SK-N-SH (cell line): ENCODE results near the gene NDUFB4. TPM values are rescaled to one million over a fixed set of nuclear protein-coding genes. Genes with fewer than 3 reads are reported as not detected.

Experiments
- CTCF ChIA-PET: fragments of 300-600, 350-600 bp; formaldehyde crosslinking; extraction: SDS; loops from one replicate; lab custom pipeline; 2021; lab: Yijun Ruan, JAX
- POLR2A ChIA-PET: fragments of 350-600 bp; sonication (Branson Sonifier 250); formaldehyde crosslinking; extraction: SDS; loops from one replicate; lab custom pipeline; 2020; ENCODE audit warnings: antibody characterized with exemption, inconsistent platforms; lab: Yijun Ruan, JAX
- DNase-seq: peaks from one replicate; pipeline ENCODE4 v3.0.0; 2012
- H2AFZ ChIP-seq: fragments of 200-600 bp; sonication (generic); 2 replicates; pipeline ENCODE4 v1.8.1; 2016; ENCODE audit warnings: antibody characterized with exemption, mild to moderate bottlenecking, low read depth
- H3F3A ChIP-seq: fragments of 200-600 bp; sonication (generic); replicated peaks from 2 replicates; pipeline ENCODE3; 2016; ENCODE audit warnings: antibody characterized with exemption, mild to moderate bottlenecking; ENCODE audit not compliant: insufficient read depth
- H3K27ac ChIP-seq, 2 experiments: fragments of 200-500 bp in 1 of 2; fragments of 200-600 bp in 1 of 2; sonication (Bioruptor generic) in 1 of 2; sonication (generic), shearing (Covaris generic) in 1 of 2; 2 replicates each; pipeline versions ENCODE4 v1.5.1 to v1.6.1; 2014 to 2016; ENCODE audit warnings: low read depth in 2 of 2, inconsistent platforms in 1 of 2, low read length in 1 of 2, mild to moderate bottlenecking in 1 of 2, mixed read lengths in 1 of 2
- H3K27me3 ChIP-seq: fragments of 200-600 bp; sonication (generic), shearing (Covaris generic); 2 replicates; pipeline ENCODE4 v1.6.1; 2016; ENCODE audit warnings: mixed run types; ENCODE audit not compliant: insufficient read depth
- H3K36me3 ChIP-seq, 2 experiments: fragments of 200-500 bp in 1 of 2; fragments of 200-600 bp in 1 of 2; sonication (Bioruptor generic) in 1 of 2; sonication (generic) in 1 of 2; replicated peaks in 1 of 2; 2 replicates each; pipeline versions ENCODE3 to v1.5.1; 2014 to 2016; ENCODE audit warnings: low read length in 1 of 2, mild to moderate bottlenecking in 1 of 2; ENCODE audit not compliant: insufficient read depth in 2 of 2, control insufficient read depth in 1 of 2
- H3K4me1 ChIP-seq, 2 experiments: fragments of 200-500 bp in 1 of 2; fragments of 200-600 bp in 1 of 2; sonication (Bioruptor generic) in 1 of 2; sonication (generic), shearing (Covaris generic) in 1 of 2; 2 replicates each; pipeline versions ENCODE4 v1.5.1 to v1.6.1; 2014 to 2016; ENCODE audit warnings: low read depth in 1 of 2, low read length in 1 of 2, mixed run types in 1 of 2; ENCODE audit not compliant: insufficient read depth in 2 of 2, control insufficient read depth in 1 of 2
- H3K4me2 ChIP-seq: fragments of 200-600 bp; sonication (generic), shearing (Covaris generic); 2 replicates; pipeline ENCODE4 v1.6.1; 2017; ENCODE audit warnings: mixed run types
- H3K4me3 ChIP-seq, 2 experiments: fragments of 200-500 bp in 1 of 2; fragments of 200-600 bp in 1 of 2; sonication (Bioruptor generic) in 1 of 2; sonication (generic), shearing (Covaris generic) in 1 of 2; 2 replicates each; pipeline versions ENCODE4 v1.5.1 to v1.8.1; 2014 to 2016; ENCODE audit warnings: low read depth in 2 of 2, inconsistent platforms in 1 of 2, low read length in 1 of 2, mild to moderate bottlenecking in 1 of 2, mixed read lengths in 1 of 2, moderate library complexity in 1 of 2
- H3K79me2 ChIP-seq: fragments of 200-600 bp; sonication (generic); 2 replicates; pipeline ENCODE4 v1.8.1; 2017; ENCODE audit warnings: mild to moderate bottlenecking; ENCODE audit not compliant: insufficient read depth
- H3K9ac ChIP-seq: fragments of 200-600 bp; sonication (generic); 2 replicates; pipeline ENCODE4 v1.6.1; 2017; ENCODE audit warnings: mixed run types
- H3K9me2 ChIP-seq: fragments of 200-600 bp; sonication (generic); 2 replicates; pipeline ENCODE4 v1.6.1; 2017; ENCODE audit warnings: mixed run types
- H3K9me3 ChIP-seq: fragments of 200-600 bp; sonication (generic); 2 replicates; pipeline ENCODE4 v1.6.1; 2017; ENCODE audit warnings: mixed run types, mild to moderate bottlenecking, moderate library complexity
- H4K20me1 ChIP-seq: fragments of 200-600 bp; sonication (generic); 2 replicates; pipeline ENCODE4 v1.6.1; 2017; ENCODE audit warnings: mild to moderate bottlenecking, mixed run types; ENCODE audit not compliant: insufficient read depth
- CHD2 ChIP-seq: fragments of 150-350 bp; IDR thresholded peaks from 2 replicates; pipeline ENCODE4 v1.6.1; 2018; ENCODE audit warnings: low read length; ENCODE audit not compliant: partially characterized antibody
- EP300 ChIP-seq, 2 experiments: IDR thresholded peaks; 2 replicates each; pipeline versions ENCODE4 v1.4.0 to v1.6.1; 2012; ENCODE audit warnings: borderline replicate concordance in 1 of 2, low read depth in 1 of 2, low read length in 1 of 2
- FOSL2 ChIP-seq: IDR thresholded peaks from 2 replicates; pipeline ENCODE4 v1.4.0; 2012; ENCODE audit warnings: low read depth, mild to moderate bottlenecking, moderate library complexity, borderline replicate concordance
- IRF3 ChIP-seq: fragments of 150-350 bp; IDR thresholded peaks from 2 replicates; pipeline ENCODE4 v1.6.1; 2016; ENCODE audit warnings: mild to moderate bottlenecking, low read depth, low read length
- NRF1 ChIP-seq: IDR thresholded peaks from 2 replicates; pipeline ENCODE4 v1.6.1; 2012; ENCODE audit warnings: low read depth, mild to moderate bottlenecking, low read length
- RCOR1 ChIP-seq: fragments of 150-350 bp; IDR thresholded peaks from 2 replicates; pipeline ENCODE4 v1.6.1; 2017; ENCODE audit warnings: antibody characterized with exemption, low read length
- RFX5 ChIP-seq: IDR thresholded peaks from 2 replicates; pipeline ENCODE4 v1.6.1; 2012; ENCODE audit warnings: mild to moderate bottlenecking, improper control_type of control experiment, low read length
- TAF1 ChIP-seq: IDR thresholded peaks from 2 replicates; pipeline ENCODE4 v1.6.1; 2012; ENCODE audit warnings: low read depth, mild to moderate bottlenecking, low read length, moderate library complexity, borderline replicate concordance
- TEAD4 ChIP-seq: IDR thresholded peaks from 2 replicates; pipeline ENCODE4 v1.4.0; 2012; ENCODE audit warnings: mild to moderate bottlenecking, borderline replicate concordance; ENCODE audit not compliant: insufficient read depth
- USF2 ChIP-seq: fragments of 150-350 bp; IDR thresholded peaks from 2 replicates; pipeline ENCODE4 v1.6.1; 2017; ENCODE audit warnings: antibody characterized with exemption, low read length, low read depth, borderline replicate concordance
- WGBS: methylation state at CpG from one replicate; pipeline ENCODE4 v1.1.6; 2017; ENCODE audit warnings: low lambda C conversion rate; 5-methylcytosine and 5-hydroxymethylcytosine counted together
- polyA plus RNA-seq, 3 experiments: library from polyadenylated mRNA; depleted of rRNA; stranded (reverse); fragments of >200 nt; gene quantifications; 2 replicates each; pipeline ENCODE4 v1.2.3, GENCODE V29; 2012
- TF ChIP-seq, protein P1 (sequence below): IDR thresholded peaks from 2 replicates; pipeline ENCODE4 v1.4.0; 2012; ENCODE audit warnings: low read depth, borderline replicate concordance

NDUFB4 gene
- polyA plus RNA-seq, 1 of the 3 experiments (the other 2 are of a cell fraction) = 332 TPM

DNA sequence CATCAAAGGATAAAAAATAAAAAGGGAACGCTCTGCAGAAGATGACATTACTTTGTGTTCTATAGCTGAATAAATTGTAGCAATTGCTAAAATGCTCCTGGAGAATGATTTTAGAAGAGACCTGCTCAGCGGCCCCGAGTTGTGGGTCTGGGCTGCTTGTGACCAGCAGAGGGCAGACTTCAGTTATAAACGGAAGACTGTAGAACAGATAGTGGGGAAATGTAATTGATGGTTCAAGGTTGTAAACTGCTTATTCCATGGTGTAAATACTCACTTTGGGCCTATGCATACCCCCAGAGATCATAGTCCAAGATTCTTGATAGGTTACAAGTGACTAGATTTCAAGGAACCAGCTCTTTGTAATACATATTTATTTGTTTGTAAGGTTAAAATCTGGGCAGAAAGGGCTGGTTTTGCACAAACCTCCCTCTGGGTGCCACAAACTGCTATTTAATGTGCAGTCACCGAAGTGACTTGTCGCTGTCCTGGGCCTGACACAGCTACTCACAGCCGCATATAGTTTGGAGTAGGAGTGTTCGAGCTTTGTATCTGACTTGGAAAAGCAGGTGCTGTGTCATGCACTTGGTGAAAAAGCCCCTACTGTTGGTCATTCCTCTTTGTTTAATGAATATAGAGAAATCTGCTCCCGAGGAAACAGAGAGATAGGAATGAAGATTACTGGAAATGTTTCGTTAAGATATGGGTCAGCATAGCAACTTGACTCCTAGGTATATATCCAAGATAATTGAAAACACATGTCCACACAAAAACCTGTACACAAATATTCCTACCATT is 34.7 kb upstream of the NDUFB4 start (continued):
- TF ChIP-seq, protein P1, sequence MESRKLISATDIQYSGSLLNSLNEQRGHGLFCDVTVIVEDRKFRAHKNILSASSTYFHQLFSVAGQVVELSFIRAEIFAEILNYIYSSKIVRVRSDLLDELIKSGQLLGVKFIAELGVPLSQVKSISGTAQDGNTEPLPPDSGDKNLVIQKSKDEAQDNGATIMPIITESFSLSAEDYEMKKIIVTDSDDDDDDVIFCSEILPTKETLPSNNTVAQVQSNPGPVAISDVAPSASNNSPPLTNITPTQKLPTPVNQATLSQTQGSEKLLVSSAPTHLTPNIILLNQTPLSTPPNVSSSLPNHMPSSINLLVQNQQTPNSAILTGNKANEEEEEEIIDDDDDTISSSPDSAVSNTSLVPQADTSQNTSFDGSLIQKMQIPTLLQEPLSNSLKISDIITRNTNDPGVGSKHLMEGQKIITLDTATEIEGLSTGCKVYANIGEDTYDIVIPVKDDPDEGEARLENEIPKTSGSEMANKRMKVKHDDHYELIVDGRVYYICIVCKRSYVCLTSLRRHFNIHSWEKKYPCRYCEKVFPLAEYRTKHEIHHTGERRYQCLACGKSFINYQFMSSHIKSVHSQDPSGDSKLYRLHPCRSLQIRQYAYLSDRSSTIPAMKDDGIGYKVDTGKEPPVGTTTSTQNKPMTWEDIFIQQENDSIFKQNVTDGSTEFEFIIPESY = no peak
- TF ChIP-seq TEAD4 (no peak), TAF1 (no peak)

GRCh38 chr3:120563356-120564022 is 32.6 kb upstream of the NDUFB4 start:
- Histone ChIP-seq H3K9ac (no peak overlapping the region), H3K4me1 (peaks cover 19 to 32% of the 10 kb centered on the region in 2 experiments), H3K9me3 (no peaks in the 10 kb centered on the region), H3K9me2 (no peaks in the 10 kb centered on the region), H3K27ac (no peak overlapping the region)
- 82% methylated on average over 5 of the region's 5 CpGs for WGBS
- DNase-seq = no peak
- POLR2A ChIA-PET = no interaction called here
- no peak for TF ChIP-seq NRF1
- no peak for TF ChIP-seq EP300 (IDR thresholded peaks at IDR 0.05; ENCODE audit: borderline replicate concordance in 1 of 2, low read depth in 1 of 2, low read length in 1 of 2)
- no peak for TF ChIP-seq RCOR1
- no peak for TF ChIP-seq RFX5
- no peak for TF ChIP-seq USF2
- TF ChIP-seq FOSL2 = no peak
- TF ChIP-seq CHD2 = no peak
- no peak for TF ChIP-seq IRF3
- TF ChIP-seq, all 33 proteins: peak for 0
- H3K79me2 ChIP-seq = no peaks in the 10 kb centered on the region
- H3K36me3 ChIP-seq = no peaks in the 10 kb centered on the region
- H3K4me2 ChIP-seq = no peak overlapping the region
- no peak overlapping the region for H3K4me3 ChIP-seq
- CTCF ChIA-PET = interaction anchor here (13.1 kb wide), 1 partner anchor 228 kb away, joined by 277 read pairs; no protein-coding TSS in a partner anchor
- H3K27me3 ChIP-seq = no peaks in the 10 kb centered on the region
- no peak overlapping the region for H2AFZ ChIP-seq
- no peaks in the 10 kb centered on the region for H4K20me1 ChIP-seq
- H3F3A ChIP-seq = peaks cover 30% of the 10 kb centered on the region
